Measurements from ENCODE around the gene TREH.

- TF ChIP-seq CTCF (conservative IDR thresholded peaks at IDR 0.05; ENCODE audit: low read depth, low read length) (no peak), EZH2 (IDR thresholded peaks at IDR 0.05; ENCODE audit: borderline replicate concordance, low read depth, low read length, poor library complexity, severe bottlenecking) (no peak)
Observed at GRCh38 chr11:118694185-118694584, 14.7 kb upstream of the TREH start.

All from A673 (cell line).